Ishikawa (cell line): ENCODE data around the gene OR52B2.

ENCODE experiments used
- CREB1 ChIP-seq: IDR thresholded peaks from 2 replicates; pipeline ENCODE4 v1.6.1; 2012; ENCODE audit warnings: low read depth
- EP300 ChIP-seq: IDR thresholded peaks from 2 replicates; pipeline ENCODE4 v1.6.1; 2012; ENCODE audit warnings: borderline replicate concordance
- TF ChIP-seq, protein P1 (sequence below): IDR thresholded peaks from 2 replicates; pipeline ENCODE4 v1.6.1; 2012

The OR52B2 gene

GRCh38 chr11:6124245-6124644 is 45.9 kb downstream of the OR52B2 start:
- no peak for TF ChIP-seq EP300
- TF ChIP-seq, protein P1, sequence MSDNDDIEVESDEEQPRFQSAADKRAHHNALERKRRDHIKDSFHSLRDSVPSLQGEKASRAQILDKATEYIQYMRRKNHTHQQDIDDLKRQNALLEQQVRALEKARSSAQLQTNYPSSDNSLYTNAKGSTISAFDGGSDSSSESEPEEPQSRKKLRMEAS: no peak
- no peak for TF ChIP-seq CREB1
